Measurements from ENCODE around the gene SLC18A3.

Gene SLC18A3

DNA sequence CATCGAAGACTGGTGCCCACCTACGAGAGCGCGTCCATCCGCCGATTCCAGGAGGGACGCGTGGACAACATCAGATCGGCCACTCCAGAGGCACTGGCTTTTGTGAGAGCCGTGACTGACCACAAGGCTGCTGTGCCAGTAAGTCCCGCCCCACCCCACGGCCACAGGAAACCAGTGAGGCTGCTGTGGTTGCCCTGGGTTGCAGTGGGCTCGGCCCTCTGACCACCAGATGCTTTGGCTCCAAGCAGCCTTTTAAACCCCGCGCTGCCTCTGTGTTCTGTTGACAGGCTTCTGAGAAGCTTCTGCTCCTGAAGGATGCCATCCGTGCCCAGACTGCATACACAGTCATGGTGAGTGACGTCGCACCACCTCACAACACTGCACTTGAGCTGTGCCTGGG, 45.0 kb downstream of the SLC18A3 start:
- 0 out of 2 replicates have a peak, but pooled peaks cover 4% of the 10 kb centered on the region for H3K27me3 ChIP-seq (ENCODE audit: insufficient read depth, low read length)
- H3K9me2 ChIP-seq (ENCODE audit: low read depth, low read length), result no peaks in the 10 kb centered on the region
- no peak overlapping the region for H2AFZ ChIP-seq (ENCODE audit: low read length)
- TF ChIP-seq, protein P1, sequence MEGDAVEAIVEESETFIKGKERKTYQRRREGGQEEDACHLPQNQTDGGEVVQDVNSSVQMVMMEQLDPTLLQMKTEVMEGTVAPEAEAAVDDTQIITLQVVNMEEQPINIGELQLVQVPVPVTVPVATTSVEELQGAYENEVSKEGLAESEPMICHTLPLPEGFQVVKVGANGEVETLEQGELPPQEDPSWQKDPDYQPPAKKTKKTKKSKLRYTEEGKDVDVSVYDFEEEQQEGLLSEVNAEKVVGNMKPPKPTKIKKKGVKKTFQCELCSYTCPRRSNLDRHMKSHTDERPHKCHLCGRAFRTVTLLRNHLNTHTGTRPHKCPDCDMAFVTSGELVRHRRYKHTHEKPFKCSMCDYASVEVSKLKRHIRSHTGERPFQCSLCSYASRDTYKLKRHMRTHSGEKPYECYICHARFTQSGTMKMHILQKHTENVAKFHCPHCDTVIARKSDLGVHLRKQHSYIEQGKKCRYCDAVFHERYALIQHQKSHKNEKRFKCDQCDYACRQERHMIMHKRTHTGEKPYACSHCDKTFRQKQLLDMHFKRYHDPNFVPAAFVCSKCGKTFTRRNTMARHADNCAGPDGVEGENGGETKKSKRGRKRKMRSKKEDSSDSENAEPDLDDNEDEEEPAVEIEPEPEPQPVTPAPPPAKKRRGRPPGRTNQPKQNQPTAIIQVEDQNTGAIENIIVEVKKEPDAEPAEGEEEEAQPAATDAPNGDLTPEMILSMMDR (IDR thresholded peaks at IDR 0.05; ENCODE audit: low read length), result no peak
- no peak for TF ChIP-seq EZH2 (IDR thresholded peaks at IDR 0.05; ENCODE audit: borderline replicate concordance, low read length)
- H4K20me1 ChIP-seq (ENCODE audit: insufficient read depth, low read length), result no peaks in the 10 kb centered on the region
- no peak overlapping the region for H3K9ac ChIP-seq (ENCODE audit: low read length)
- H3K36me3 ChIP-seq (ENCODE audit: insufficient read depth, low read length), result no peaks in the 10 kb centered on the region
- H3K4me3 ChIP-seq (ENCODE audit: low read depth, low read length, poor library complexity, severe bottlenecking), result no peak overlapping the region
- no peaks in the 10 kb centered on the region for H3K4me1 ChIP-seq (ENCODE audit: insufficient read depth, low read length, severe bottlenecking)
- H3K4me2 ChIP-seq (ENCODE audit: low read length), result no peak overlapping the region
- peaks cover 6% of the 10 kb centered on the region for H3K9me3 ChIP-seq (ENCODE audit: low read length)
- no peaks in the 10 kb centered on the region for H3F3A ChIP-seq (ENCODE audit: insufficient read depth, low read length)
- no peak overlapping the region for H3K27ac ChIP-seq (ENCODE audit: low read depth, low read length, poor library complexity, severe bottlenecking)
- no peaks in the 10 kb centered on the region for H3K79me2 ChIP-seq (ENCODE audit: insufficient read depth, low read length)

GRCh38 chr10:49656845-49657493, 46.9 kb downstream of the SLC18A3 start:
- Histone ChIP-seq H4K20me1 (ENCODE audit: insufficient read depth, low read length) (no peaks in the 10 kb centered on the region), H3K4me2 (ENCODE audit: low read length) (no peak overlapping the region), H3K4me1 (ENCODE audit: insufficient read depth, low read length, severe bottlenecking) (no peaks in the 10 kb centered on the region), H2AFZ (ENCODE audit: low read length) (no peak overlapping the region), H3K9me2 (ENCODE audit: low read depth, low read length) (no peaks in the 10 kb centered on the region), H3K27me3 (ENCODE audit: insufficient read depth, low read length) (0 out of 2 replicates have a peak, but pooled peaks cover 8% of the 10 kb centered on the region), H3K9ac (ENCODE audit: low read length) (no peak overlapping the region), H3F3A (ENCODE audit: insufficient read depth, low read length) (no peaks in the 10 kb centered on the region), H3K79me2 (ENCODE audit: insufficient read depth, low read length) (no peaks in the 10 kb centered on the region), H3K36me3 (ENCODE audit: insufficient read depth, low read length) (no peaks in the 10 kb centered on the region), H3K9me3 (ENCODE audit: low read length) (peaks cover 6% of the 10 kb centered on the region), H3K27ac (ENCODE audit: low read depth, low read length, poor library complexity, severe bottlenecking) (no peak overlapping the region), H3K4me3 (ENCODE audit: low read depth, low read length, poor library complexity, severe bottlenecking) (no peak overlapping the region)
- TF ChIP-seq EZH2 (IDR thresholded peaks at IDR 0.05; ENCODE audit: borderline replicate concordance, low read length), result no peak
- TF ChIP-seq, protein P1 (IDR thresholded peaks at IDR 0.05; ENCODE audit: low read length), result no peak

GRCh38 chr10:49657606-49658005, 47.5 kb downstream of the SLC18A3 start:
- Histone ChIP-seq H3K36me3 (ENCODE audit: insufficient read depth, low read length) (no peaks in the 10 kb centered on the region), H3K4me3 (ENCODE audit: low read depth, low read length, poor library complexity, severe bottlenecking) (no peak overlapping the region), H3K79me2 (ENCODE audit: insufficient read depth, low read length) (no peaks in the 10 kb centered on the region), H3F3A (ENCODE audit: insufficient read depth, low read length) (no peaks in the 10 kb centered on the region), H3K9me2 (ENCODE audit: low read depth, low read length) (no peaks in the 10 kb centered on the region), H3K27ac (ENCODE audit: low read depth, low read length, poor library complexity, severe bottlenecking) (no peak overlapping the region), H3K9ac (ENCODE audit: low read length) (no peak overlapping the region), H3K4me2 (ENCODE audit: low read length) (no peak overlapping the region), H3K9me3 (ENCODE audit: low read length) (peaks cover 6% of the 10 kb centered on the region), H2AFZ (ENCODE audit: low read length) (no peak overlapping the region), H3K27me3 (ENCODE audit: insufficient read depth, low read length) (0 out of 2 replicates have a peak, but pooled peaks cover 8% of the 10 kb centered on the region), H4K20me1 (ENCODE audit: insufficient read depth, low read length) (no peaks in the 10 kb centered on the region), H3K4me1 (ENCODE audit: insufficient read depth, low read length, severe bottlenecking) (no peaks in the 10 kb centered on the region)
- TF ChIP-seq, protein P1 (IDR thresholded peaks at IDR 0.05; ENCODE audit: low read length), result no peak
- TF ChIP-seq EZH2 (IDR thresholded peaks at IDR 0.05; ENCODE audit: borderline replicate concordance, low read length), result no peak
